Gastroesophageal sphincter (tissue), 3 donors: ENCODE results near the gene ZBTB18.

Source experiments
- EP300 ChIP-seq: sonication (generic); formaldehyde crosslinking; IDR thresholded peaks from one replicate; pipeline ENCODE4 v1.6.1; 2017; ENCODE audit warnings: antibody characterized with exemption, mild to moderate bottlenecking
- POLR2A ChIP-seq, 2 donors: fragments of 450-650 bp; IDR thresholded peaks; one replicate each; pipeline ENCODE4 v1.6.1; 2017; ENCODE audit warnings: antibody characterized with exemption in 2 of 2, mild to moderate bottlenecking in 2 of 2, moderate library complexity in 1 of 2
- TF ChIP-seq, protein P1 (sequence below), 4 experiments: fragments of 200-600 bp in 2 of 4; fragments of 450-650 bp in 2 of 4; sonication (generic) in 1 of 4; IDR thresholded peaks; one replicate each; pipeline ENCODE4 v1.5.1; 2017 to 2019; ENCODE audit warnings: antibody characterized with exemption in 4 of 4, mild to moderate bottlenecking in 2 of 4, moderate library complexity in 2 of 4

- TF ChIP-seq, protein P1, sequence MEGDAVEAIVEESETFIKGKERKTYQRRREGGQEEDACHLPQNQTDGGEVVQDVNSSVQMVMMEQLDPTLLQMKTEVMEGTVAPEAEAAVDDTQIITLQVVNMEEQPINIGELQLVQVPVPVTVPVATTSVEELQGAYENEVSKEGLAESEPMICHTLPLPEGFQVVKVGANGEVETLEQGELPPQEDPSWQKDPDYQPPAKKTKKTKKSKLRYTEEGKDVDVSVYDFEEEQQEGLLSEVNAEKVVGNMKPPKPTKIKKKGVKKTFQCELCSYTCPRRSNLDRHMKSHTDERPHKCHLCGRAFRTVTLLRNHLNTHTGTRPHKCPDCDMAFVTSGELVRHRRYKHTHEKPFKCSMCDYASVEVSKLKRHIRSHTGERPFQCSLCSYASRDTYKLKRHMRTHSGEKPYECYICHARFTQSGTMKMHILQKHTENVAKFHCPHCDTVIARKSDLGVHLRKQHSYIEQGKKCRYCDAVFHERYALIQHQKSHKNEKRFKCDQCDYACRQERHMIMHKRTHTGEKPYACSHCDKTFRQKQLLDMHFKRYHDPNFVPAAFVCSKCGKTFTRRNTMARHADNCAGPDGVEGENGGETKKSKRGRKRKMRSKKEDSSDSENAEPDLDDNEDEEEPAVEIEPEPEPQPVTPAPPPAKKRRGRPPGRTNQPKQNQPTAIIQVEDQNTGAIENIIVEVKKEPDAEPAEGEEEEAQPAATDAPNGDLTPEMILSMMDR (IDR thresholded peaks at IDR 0.05), result no peak
- TF ChIP-seq POLR2A (IDR thresholded peaks at IDR 0.05), result no peak
- TF ChIP-seq EP300, result no peak
Measured at GRCh38 chr1:244074559-244075171, 23.6 kb downstream of the ZBTB18 start.
